Astrocyte of the spinal cord (primary cell): Measurements from ENCODE around the gene NEURL1B.
"Not testable (repeated sequence)": the region's sequence is repeated elsewhere in the genome, so short reads cannot be mapped to it uniquely, and the experiment has no call there.

Source experiments
- DNase-seq: peaks from one replicate; pipeline ENCODE4 v3.0.0; 2011; ENCODE audit warnings: low read depth, low spot score
- H3K4me3 ChIP-seq: 2 replicates; pipeline ENCODE4 v1.5.1; 2011; ENCODE audit warnings: low read depth, mild to moderate bottlenecking, low read length, moderate library complexity
- CTCF ChIP-seq: IDR thresholded peaks from 2 replicates; pipeline ENCODE4 v1.5.1; 2012; ENCODE audit warnings: low read depth, mild to moderate bottlenecking, low read length, inconsistent platforms
- in situ Hi-C: cut with HindIII; loops from 2 replicates; pipeline ENCODE4 v1.10.0; 2017; ENCODE audit warnings: low sequenced_read_pairs

Gene NEURL1B

GRCh38 chr5:172600571-172600970 is 40.5 kb upstream of the NEURL1B start:
- DNase-seq = no peak
- no peak overlapping the region for H3K4me3 ChIP-seq
- TF ChIP-seq CTCF = no peak
- in situ Hi-C loops = no loop called here

- H3K4me3 ChIP-seq, DNase-seq, in situ Hi-C loops: not testable (repeated sequence)
These were observed 39.5 kb upstream of the NEURL1B start for GRCh38 chr5:172601576-172601975.

GRCh38 chr5:172602783-172603231 is 38.3 kb upstream of the NEURL1B start:
- TF ChIP-seq CTCF = no peak
- H3K4me3 ChIP-seq = no peak overlapping the region
- in situ Hi-C loops = no loop called here
- DNase-seq = no peak

GRCh38 chr5:172603251-172603806 is 37.7 kb upstream of the NEURL1B start:
- no peak overlapping the region for H3K4me3 ChIP-seq
- no peak for DNase-seq
- in situ Hi-C loops = no loop called here
- TF ChIP-seq CTCF = no peak

GRCh38 chr5:172605466-172605865 is 35.6 kb upstream of the NEURL1B start:
- in situ Hi-C loops = no loop called here
- no peak for TF ChIP-seq CTCF
- no peak for DNase-seq
- no peak overlapping the region for H3K4me3 ChIP-seq

- H3K4me3 ChIP-seq = no peak overlapping the region
- no peak for DNase-seq
- no peak for TF ChIP-seq CTCF
- in situ Hi-C loops = no loop called here
These were observed 34.8 kb upstream of the NEURL1B start for GRCh38 chr5:172606156-172606785.

- no peak for TF ChIP-seq CTCF
- no peak for DNase-seq
- no peak overlapping the region for H3K4me3 ChIP-seq
- in situ Hi-C loops = no loop called here
These were observed 33.8 kb upstream of the NEURL1B start for GRCh38 chr5:172607213-172607793.
